HG02884 (cell line): ENCODE measurements around the gene BEND6.
A peak's percentile ranks its signal among the peaks of the same experiment; 100 is the strongest.

ENCODE experiments used
- ATAC-seq: cut with Tn5 transposase; IDR thresholded peaks from one replicate; pipeline ENCODE4 v1.9.1; 2021; ENCODE audit warnings: mild to moderate bottlenecking, moderate library complexity; ENCODE audit not compliant: unreplicated experiment

The BEND6 gene

GRCh38 chr6:56954403-56955170 is at the start of gene BEND6:
Gene BEND6 (plus strand): TSS chr6:56955107. CDS start chr6:56981811, 26,704 bp downstream.
- ATAC-seq, result peak; percentile 32

GRCh38 chr6:56905378-56905777 is 49.5 kb upstream of the BEND6 start:
- ATAC-seq, result no peak

GRCh38 chr6:56906752-56907151 is 48.2 kb upstream of the BEND6 start:
- ATAC-seq, result no peak

- no peak for ATAC-seq
Measured at GRCh38 chr6:56909115-56909907, 45.6 kb upstream of the BEND6 start.

GRCh38 chr6:56911847-56912246 is 43.1 kb upstream of the BEND6 start:
- ATAC-seq, result no peak

GRCh38 chr6:56913285-56914074 is 41.4 kb upstream of the BEND6 start:
- no peak for ATAC-seq

- ATAC-seq, result peak; percentile 60
Measured at GRCh38 chr6:56914798-56915658, 39.9 kb upstream of the BEND6 start.

GRCh38 chr6:56915832-56916231 is 39.1 kb upstream of the BEND6 start:
- no peak for ATAC-seq

GRCh38 chr6:56916849-56917551 is 37.9 kb upstream of the BEND6 start:
- no peak for ATAC-seq

- no peak for ATAC-seq
Measured at GRCh38 chr6:56922645-56923044, 32.3 kb upstream of the BEND6 start.

GRCh38 chr6:56923565-56923964 is 31.3 kb upstream of the BEND6 start:
- no peak for ATAC-seq

GRCh38 chr6:56927538-56928453 is 27.1 kb upstream of the BEND6 start:
- ATAC-seq, result no peak

- no peak for ATAC-seq
Measured at GRCh38 chr6:56930846-56931245, 24.1 kb upstream of the BEND6 start.

GRCh38 chr6:56932910-56933477 is 21.9 kb upstream of the BEND6 start:
- ATAC-seq, result no peak

GRCh38 chr6:56933650-56934049 is 21.3 kb upstream of the BEND6 start:
- ATAC-seq, result no peak

- ATAC-seq, result no peak
Measured at GRCh38 chr6:56934876-56935275, 20.0 kb upstream of the BEND6 start.

- ATAC-seq, result no peak
Measured at GRCh38 chr6:56936466-56936865, 18.4 kb upstream of the BEND6 start.

- ATAC-seq, result no peak
Measured at GRCh38 chr6:56938649-56939191, 16.2 kb upstream of the BEND6 start.
